Umbilical cord (tissue), 2 donors: ENCODE data around the gene MYO1D. TPM values are rescaled to one million over a fixed set of nuclear protein-coding genes. Genes with fewer than 3 reads are reported as not detected.

Source experiments
- DNase-seq: peaks from one replicate; pipeline ENCODE4 v3.0.0-alpha.2; 2015; ENCODE audit warnings: low spot score
- total RNA-seq: library from RNA; depleted of rRNA; stranded (reverse); fragments of >200 nt; gene quantifications from one replicate; pipeline ENCODE4 v1.2.3, GENCODE V29; 2014; ENCODE audit warnings: low replicate concordance; ENCODE audit not compliant: insufficient read depth

MYO1D gene
- total RNA-seq, 1 donor from 2014 or later, result 48.9 TPM

DNA sequence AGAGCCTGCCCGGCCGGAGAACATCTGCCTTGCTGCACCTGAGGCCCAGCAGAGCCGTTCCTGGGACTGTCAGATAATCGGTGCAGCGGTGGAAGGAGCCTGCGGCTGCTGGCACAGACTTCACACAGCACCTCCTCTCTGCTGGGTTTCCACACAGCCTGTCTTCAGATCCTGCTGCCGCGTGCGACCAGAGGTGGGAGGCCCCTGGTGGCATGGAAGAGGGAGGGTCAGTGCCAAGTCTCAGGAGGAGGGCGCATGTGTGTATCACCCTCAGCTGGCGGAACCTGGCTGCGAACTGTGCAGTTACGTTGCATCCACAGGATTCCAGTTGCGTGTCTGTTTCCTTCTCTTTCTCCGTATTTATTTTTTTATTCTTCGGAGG, 386.8 kb downstream of the MYO1D start:
- no peak for DNase-seq

DNA sequence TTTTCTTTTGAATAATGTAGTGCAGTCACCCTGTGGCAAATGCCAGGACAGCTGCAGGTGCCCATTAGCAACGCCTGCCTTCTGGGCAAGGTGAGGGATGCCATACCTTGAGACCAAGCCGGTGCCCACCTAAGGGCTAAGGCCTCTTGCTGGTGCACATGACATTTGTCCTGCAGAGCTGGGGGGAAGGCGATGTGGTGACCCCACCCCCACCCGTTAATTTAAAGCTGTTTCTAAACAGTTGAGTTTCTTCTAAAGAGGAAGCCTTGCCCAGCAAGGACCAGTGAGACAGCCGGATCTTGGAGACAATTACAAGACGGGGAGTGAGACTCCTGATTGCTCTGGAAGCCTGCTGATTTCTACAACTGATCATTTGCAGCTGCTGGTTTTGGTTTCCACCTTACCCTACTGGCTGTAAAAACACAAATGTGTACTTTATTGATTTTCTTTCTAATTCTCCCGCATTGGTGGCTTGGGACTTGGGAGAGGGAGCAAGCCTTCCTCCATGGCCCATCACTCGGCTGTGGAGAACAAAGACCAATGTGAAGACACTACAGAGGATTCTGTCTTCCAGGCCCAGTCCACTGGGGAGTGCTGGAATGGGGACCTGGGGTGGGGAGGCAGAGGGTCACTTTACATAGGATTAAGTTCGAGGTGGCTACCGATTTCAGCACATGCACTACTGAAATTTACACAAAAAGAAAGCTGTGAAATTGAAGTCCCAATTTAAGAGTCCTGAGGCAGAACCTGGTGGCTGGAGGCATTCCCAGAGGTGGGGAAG, 387.4 kb downstream of the MYO1D start:
- no peak for DNase-seq

DNA sequence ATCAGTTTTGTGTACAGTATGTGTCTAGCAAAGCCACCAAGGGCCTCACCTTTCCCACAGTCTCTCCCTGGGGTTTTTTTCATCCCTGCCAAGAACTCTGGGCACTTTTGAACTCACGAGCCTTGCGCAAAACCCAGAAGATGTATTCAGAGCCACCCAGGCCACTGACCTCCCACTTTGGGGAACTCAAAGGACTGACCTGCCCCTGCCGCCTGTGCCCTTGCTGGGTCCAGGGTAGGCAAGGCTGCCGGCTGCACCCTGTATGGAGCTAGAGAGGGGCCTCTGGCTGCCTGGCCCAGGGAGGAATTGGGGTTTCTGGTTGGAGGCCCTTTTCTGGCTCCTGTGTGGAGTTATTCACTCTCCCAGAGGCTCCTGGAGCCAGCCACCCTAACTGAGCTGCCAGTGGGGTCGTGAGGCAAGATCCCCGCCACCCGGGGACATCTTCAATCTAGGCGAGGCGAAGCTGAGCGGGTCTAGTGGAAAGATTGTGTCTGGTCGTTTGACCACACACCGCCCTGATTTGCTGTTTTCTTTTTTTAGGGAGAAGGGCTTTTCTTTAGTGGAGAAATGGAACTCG, 388.2 kb downstream of the MYO1D start:
- DNase-seq, result no peak

DNA sequence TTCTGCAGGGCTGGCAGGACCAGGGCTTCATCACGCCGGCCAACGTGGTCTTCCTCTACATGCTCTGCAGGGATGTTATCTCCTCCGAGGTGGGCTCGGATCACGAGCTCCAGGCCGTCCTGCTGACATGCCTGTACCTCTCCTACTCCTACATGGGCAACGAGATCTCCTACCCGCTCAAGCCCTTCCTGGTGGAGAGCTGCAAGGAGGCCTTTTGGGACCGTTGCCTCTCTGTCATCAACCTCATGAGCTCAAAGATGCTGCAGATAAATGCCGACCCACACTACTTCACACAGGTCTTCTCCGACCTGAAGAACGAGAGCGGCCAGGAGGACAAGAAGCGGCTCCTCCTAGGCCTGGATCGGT, 388.8 kb downstream of the MYO1D start:
- DNase-seq, result no peak

DNA sequence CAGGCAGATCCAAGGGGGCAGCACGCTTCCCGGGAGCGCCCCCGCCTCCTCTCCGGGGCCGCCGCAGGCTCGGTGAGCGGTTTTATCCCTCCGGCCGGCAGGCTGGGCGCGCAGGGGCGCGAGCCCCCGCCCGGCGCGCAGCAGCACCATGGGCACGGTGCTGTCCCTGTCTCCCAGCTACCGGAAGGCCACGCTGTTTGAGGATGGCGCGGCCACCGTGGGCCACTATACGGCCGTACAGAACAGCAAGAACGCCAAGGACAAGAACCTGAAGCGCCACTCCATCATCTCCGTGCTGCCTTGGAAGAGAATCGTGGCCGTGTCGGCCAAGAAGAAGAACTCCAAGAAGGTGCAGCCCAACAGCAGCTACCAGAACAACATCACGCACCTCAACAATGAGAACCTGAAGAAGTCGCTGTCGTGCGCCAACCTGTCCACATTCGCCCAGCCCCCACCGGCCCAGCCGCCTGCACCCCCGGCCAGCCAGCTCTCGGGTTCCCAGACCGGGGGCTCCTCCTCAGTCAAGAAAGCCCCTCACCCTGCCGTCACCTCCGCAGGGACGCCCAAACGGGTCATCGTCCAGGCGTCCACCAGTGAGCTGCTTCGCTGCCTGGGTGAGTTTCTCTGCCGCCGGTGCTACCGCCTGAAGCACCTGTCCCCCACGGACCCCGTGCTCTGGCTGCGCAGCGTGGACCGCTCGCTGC, 389.3 kb downstream of the MYO1D start:
- no peak for DNase-seq

DNA sequence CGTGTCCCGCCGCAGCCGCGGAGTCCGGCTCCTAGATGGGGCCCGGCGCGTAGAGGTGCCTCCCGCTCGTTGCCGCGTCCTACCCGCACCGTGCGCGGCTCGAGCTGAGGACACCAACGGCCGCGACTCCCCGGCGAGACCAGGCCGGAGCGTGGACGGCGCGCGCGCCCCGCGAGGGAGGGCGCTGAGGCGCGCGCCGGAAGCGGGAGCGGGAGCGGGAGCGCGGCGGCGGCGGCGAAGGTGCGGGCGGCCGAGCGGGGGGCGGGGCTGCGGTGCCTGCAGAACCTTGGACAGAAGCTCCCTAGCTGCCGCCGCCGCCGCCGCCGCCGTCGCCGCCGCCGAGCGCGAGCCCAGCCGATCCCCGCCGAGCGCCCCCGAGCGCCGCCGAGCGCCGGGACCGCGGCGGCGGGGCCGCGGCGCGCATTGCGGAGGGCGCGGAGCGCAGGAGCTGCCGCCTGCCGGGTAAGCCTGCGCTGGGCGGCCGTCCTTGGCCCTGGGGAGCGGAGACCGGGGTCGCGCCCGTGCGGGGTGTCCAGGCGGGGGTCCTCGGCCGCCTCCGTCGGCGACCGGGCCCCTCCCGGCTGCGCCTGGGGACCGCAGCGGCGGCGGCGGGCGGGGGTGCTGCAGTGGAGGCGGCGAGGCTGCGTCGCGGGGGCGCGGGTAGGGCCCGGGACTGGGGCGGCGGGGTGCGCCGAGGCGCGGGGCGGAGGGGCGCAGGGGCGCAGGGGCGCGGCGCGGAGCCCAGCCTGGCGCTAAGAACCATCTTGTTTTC, 390.0 kb downstream of the MYO1D start, which contains the start of gene CDK5R1:
Gene CDK5R1 (plus strand): TSS at position 293 of the 772 bp plus-strand sequence. CDS start 628 bp downstream, outside the sequence.
- peak; percentile 65 for DNase-seq

DNA sequence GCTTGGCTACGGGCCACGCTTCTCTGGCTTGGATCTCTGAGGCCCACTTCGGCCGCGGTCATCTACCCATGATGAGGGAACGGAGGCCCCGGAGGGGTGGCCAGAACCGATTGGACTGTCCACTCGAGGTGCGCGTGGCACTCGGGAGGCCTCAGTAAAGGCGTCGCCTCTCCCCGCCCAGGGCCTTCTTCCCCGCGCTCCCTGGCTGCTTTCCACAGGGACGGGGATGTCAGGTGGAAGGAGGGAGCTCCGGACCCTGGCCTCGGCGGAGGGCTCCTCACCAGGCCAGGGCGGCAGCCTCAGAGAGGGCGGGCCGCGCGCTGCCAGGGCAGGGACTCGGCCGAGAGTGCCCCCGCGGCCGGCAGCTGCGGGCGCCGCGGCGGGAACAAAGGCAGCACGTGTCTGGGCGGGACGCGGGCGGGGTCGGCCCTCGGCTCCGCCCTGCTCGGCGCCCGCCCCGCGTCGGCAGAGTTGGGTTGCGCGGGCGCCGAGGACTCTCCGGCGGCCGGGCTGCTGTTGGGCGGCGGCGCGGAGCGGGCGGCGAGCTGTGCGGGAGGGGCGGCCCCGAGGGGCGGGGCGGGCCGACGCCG, 390.7 kb downstream of the MYO1D start:
- DNase-seq, result peak; percentile 75

DNA sequence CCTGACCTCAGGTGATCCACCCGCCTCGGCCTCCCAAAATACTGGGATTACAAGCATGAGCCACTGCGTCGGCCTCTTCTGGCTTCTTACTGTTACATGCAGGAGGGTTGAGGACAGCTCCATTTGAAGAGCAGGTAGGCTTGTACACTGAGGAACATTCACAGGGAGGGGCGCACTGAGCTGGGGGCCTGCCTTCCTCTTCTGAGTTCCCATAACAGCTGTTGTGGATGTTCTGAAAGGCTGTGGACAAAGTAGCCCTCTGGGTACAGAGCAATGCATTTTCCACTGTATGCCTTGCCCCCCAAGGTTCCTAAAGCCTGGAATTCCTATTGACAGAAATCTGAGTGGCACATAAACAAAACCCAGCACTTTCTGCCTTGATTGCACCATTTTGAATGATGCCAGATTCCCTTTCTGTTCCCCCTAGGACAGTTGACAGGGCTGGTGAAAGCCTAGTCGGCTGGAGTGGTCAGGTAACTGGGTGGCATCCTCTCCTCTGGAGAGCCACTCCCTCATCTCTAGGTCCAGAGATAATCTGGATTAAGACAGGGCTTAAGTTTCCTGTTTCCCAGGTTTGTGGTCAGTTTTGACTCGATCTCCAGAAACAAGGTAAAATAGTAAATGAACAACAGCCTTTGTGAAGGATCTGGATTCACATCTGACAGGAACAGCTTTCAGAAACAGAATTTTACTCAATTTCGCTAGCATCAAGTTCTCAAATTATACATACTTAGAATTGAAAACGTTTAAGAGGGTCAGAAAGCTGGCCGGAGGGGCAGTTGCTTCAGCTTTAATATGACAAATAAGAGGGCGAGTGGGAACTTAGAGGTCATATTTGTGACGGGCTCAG, 391.4 kb downstream of the MYO1D start:
- DNase-seq, result no peak

DNA sequence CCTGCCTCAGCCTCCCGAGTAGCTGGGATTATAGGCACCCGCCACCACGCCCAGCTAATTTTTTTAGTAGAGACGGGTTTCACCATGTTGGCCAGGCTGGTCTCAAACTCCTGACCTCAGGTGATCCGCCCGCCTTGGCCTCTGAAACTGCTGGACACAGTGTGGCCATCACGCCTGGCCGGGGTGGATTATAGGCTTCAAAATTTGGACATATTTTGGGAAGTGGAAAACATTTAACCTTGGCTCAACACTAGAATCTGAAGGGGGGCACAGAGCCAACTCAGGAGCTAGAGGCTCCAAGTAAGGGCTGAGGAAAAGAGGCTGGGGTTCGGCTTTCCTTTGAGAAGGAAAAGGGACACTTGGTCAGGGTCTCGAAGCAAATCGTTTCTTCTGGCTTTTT, 392.3 kb downstream of the MYO1D start:
- no peak for DNase-seq

DNA sequence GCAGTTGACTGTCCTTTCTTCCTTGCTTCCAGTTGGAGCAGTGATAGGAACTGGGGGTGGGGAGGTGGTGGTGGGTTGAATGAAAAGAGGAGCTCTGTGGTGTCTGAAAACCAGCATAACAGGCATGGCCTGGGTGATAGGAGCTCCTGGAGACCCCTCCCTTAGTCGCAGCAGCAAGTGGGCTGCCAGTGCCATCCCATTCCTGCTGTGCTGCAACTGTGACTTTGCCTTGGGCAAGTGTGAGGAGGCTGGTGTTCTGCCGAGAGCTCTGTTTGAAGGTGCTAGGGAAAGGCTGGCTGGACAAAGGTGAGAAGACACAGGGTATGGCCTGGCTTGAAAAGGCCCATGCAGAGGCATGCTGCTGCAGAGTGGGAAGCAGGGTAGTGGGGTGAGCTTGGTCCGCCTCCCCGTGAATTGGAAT, 392.9 kb downstream of the MYO1D start:
- no peak for DNase-seq

DNA sequence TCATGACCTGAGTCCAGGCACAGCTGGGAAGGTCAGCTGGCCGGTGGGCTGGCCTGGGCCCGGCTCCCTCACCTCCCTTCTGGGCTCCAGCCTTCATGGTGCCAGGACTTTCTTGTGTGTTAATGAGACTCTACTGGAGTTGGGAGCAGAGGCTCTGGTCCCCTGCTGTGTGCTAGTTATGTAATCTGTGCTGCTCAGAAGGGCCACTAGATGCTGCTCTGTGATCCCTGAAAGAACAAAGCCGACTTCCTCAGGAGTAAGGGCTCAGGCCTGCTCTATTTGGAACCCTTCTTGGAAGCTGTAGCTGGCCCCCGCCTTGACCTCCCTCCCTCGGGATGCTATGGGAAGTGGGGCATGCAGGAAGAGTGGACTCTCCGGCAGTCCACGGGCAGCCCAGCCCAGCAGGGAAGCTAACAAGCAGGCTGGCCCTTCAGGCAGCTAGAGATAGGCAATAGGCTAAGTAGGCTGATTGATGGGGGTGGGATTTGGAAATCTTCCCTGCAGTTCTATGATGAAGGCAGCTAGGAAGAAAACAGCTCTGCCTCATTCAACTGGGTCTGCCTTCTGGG, 393.4 kb downstream of the MYO1D start:
- DNase-seq, result peak; percentile 63

DNA sequence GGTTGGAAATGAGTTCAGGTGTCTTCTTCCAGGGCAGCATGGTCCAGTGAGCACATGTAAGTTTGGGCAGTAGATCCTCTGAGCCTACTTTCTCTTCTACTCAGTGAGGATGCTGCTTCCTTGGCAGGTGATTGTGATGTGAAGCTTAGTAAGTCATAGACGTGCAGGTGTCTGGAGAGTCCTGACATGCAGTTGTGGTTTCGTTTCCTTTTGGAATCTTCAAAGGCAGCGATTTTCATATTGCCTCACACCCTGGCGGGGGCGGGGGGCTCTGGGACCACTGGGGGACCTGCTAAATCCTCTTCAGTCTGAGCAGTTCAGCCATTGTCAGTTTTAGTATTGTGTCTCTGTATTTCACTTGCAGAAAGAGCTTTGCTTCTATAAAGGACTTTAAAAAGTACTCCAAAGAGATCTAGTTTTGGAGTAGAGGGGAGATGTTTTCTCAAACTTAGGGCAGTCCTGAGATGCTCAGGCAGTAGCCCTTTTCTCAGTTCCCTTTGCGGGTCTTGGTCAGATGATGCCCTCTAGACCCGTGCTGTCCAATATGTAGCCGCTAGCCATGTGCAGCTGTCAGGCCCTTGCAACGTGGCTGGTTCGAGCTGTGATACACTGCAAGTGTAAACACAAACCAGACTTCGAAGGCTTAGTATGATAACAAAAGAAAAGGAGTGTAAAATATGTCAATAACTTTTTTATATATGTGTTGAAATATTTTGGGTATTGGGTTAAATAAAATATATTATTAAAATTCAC, 394.2 kb downstream of the MYO1D start:
- DNase-seq, result no peak

DNA sequence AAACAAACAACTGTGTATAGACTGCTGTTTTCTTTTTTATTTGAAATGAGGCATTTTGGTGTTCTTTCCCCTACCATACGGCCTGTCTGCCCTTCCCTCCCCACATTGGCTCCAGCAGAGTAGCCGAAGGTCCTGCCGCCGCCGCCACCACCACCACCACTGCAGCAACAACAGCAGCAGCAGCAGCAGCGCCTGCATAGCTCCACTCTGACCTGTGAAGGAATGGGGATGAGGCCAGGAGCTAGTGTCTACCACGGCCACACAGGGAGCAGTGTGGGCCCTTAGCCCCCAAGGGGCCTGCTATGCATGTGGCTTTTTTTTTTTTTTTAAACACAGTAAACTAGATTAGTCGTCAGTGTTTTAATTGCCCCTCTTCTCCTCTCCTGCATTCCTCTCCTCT, 395.7 kb downstream of the MYO1D start:
- no peak for DNase-seq

DNA sequence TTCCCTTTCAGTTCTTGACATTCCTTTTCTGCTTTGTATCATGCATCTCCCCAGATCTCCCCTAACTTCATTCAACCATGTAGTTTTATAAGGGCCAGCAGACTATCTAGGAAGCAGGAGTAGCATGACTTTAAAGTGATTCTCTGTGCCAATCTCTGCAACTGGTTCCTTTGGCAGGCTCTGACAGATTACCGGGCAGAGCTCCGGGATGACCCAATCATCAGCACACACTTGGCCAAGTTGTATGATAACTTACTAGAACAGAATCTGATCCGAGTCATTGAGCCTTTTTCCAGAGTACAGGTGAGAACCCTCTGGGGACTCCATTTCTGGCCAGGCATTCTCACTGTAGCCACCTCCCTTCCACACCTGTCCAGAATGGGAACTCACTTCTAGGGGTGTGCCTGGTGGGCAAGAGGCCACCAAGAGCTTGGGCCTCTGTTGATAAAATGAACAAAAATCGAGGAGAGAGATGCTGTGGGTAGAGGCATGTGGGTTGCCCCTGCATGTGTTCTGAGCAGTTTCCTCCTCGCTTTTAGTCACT, 397.8 kb downstream of the MYO1D start:
- no peak for DNase-seq

DNA sequence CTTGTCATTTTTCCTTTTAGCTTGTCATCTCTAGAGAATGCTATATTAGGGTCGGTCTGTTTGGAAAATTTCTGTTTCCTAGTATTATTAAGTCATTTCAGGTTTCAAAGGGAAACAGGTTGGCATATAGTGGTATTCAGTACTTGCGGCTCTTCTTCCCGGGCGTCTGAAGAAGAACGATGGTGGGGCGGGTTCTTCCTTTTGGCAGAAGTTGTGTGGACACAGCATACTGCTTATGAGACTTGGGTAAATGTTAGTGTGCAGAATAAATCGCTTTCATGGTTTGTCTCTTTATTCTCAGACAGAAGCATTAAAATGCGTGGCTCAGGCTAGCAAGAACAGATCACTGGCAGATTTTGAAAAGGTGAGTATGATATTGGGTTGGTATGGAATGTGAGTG, 399.7 kb downstream of the MYO1D start:
- DNase-seq, result no peak

DNA sequence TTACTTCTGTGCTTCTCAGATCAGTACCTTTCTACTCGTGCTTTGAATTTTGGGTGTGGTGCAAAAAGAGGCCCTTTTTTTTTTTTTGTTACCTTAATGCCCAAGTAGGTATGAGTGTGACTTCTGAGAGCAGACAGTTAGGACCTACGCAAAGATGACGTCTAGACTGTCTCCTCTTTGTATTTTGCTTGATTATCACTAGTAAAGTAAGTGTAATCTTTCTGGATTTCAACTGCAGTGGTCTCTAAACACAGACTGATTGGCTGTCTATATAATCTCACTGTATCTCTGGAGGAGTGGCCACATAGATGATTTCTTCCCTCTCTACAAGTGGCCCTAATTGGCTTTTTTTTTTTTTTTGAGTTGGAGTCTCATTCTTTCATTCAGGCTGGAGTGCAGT, 401.7 kb downstream of the MYO1D start:
- DNase-seq, result no peak

DNA sequence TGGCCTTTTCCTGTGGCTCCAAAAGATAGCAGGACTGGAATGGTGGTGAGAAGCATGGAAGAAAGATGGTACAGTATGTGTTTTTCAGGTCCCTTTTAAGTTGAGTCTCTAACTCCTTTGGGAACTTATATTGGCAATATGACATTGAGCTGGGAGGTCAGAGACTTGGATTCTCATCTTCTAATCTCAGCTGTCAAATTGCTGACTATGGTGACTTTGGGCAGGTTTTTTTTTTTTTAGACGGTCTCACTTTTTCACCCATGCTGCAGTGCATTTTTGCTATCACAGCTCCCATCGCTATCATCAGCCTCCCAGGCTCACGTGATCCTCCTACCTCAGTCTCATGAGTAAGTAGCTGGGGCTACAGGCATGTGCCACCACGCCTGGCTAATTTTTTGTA, 405.3 kb downstream of the MYO1D start:
- DNase-seq, result no peak

DNA sequence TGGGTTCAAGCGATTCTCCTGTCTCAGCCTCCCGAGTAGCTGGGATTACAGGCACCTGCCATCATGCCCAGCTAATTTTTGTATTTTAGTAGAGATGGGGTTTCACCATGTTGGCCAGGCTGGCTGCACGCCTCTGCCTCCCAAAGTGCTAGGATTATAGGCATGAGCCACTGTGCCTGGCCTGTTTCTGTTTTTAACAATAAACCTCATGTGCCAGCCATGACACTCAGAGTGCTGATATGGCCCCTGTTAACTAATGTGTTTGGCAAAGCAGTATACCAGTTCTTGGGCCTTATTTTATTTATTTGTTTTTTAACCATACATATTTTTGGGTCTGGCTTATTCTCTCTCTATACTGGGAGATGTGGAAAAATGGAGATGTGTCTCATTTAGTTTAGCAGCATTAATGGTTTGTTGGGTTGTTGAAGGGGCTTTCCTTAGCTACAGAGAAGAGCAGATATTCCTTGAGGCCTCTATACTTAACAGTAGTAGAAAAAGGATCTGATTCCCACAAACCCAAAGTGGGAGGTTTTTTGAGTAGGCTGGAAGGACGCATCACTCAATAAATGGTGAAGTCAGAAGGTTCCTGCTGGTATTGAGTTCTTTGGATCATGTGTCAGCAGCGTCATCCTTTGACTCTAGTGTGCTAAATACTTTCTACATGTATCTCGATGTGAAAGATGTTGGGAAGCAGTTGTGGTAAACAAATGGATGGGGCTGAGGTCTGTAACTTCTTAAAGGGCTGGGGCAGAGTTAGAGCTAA, 406.3 kb downstream of the MYO1D start:
- no peak for DNase-seq

DNA sequence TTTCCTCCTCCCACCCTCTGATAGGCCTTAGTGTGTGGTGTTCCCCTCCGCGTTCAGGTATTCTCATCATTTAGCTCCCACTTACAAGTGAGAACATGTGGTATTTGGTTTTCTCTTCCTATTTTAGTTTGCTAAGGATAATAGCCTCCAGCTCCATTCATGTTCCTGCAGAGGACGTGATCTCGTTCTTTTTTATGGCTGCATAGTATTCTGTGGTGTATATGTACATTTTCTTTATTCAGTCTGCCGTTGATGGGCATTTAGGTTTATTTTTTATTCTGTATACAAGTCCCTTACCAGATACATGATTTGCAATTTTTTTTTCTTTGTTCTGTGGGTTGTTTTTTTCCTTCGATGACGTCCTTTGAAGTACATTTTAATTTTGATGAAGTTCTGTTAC, 409.0 kb downstream of the MYO1D start:
- no peak for DNase-seq
